LNCAP (cell line): ENCODE measurements around the gene LRGUK.

Experiments
- TF ChIP-seq, protein P1 (sequence below): fragments of 450-650 bp; IDR thresholded peaks from 2 replicates; pipeline ENCODE4 v1.5.1; 2017; ENCODE audit warnings: mild to moderate bottlenecking

LRGUK gene

DNA sequence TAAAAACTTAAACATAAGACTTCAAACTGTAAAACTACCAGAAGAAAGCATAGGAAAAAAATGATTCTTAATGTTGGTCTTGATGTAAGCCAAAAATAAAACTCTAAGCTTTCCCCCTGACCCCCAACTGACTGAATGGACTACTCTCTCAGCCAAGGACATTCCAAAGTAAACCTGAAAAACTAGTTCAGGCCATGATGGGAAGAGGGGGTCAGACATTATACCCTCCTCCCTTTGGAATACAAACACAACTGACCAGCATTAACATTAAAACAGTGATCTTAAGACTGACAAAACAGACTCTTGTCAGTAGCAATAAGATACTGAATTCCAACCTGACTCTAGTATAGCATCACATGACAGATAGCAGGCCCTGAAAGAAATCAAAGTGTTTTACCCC is 13.5 kb upstream of the LRGUK start:
- TF ChIP-seq, protein P1, sequence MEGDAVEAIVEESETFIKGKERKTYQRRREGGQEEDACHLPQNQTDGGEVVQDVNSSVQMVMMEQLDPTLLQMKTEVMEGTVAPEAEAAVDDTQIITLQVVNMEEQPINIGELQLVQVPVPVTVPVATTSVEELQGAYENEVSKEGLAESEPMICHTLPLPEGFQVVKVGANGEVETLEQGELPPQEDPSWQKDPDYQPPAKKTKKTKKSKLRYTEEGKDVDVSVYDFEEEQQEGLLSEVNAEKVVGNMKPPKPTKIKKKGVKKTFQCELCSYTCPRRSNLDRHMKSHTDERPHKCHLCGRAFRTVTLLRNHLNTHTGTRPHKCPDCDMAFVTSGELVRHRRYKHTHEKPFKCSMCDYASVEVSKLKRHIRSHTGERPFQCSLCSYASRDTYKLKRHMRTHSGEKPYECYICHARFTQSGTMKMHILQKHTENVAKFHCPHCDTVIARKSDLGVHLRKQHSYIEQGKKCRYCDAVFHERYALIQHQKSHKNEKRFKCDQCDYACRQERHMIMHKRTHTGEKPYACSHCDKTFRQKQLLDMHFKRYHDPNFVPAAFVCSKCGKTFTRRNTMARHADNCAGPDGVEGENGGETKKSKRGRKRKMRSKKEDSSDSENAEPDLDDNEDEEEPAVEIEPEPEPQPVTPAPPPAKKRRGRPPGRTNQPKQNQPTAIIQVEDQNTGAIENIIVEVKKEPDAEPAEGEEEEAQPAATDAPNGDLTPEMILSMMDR, result no peak

DNA sequence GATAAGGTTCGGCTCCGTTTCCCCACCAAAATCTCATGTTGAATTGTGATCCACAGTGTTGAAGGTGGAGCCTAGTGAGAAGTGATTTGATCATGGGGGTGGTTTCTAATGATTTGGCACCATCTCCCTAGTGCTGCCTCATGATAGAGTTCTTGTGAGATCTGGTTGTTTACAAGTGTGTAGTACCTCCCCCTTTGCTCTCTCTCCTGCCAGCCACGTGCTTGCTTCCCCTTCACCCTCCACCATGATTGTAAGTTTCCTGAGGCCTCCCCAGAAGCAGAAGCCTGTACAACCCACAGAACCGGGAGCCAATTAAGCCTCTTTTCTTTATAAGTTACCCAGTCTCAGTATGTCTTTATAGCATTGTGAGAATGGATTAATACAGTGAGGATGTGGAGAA is 12.1 kb upstream of the LRGUK start:
- TF ChIP-seq, protein P1, result no peak

DNA sequence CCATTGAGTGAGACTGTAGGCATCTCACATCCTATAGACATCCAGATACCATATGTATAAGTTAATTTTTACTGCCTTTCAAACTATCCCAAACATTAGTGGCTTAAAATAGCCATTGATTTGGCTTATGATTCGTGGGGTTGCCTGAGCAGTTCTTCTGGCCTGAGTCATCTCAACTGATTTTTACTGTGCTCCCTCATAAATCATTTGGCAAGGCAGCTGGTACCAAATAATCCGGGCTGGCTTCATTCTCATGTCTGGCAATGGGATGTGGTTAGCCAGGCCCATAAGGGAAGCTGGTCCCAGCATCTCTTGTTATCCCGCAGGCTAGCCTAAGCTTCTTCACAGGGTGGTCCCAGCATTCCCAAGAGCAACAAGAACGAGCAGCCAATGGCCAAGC is 6.7 kb upstream of the LRGUK start:
- TF ChIP-seq, protein P1, result no peak

DNA sequence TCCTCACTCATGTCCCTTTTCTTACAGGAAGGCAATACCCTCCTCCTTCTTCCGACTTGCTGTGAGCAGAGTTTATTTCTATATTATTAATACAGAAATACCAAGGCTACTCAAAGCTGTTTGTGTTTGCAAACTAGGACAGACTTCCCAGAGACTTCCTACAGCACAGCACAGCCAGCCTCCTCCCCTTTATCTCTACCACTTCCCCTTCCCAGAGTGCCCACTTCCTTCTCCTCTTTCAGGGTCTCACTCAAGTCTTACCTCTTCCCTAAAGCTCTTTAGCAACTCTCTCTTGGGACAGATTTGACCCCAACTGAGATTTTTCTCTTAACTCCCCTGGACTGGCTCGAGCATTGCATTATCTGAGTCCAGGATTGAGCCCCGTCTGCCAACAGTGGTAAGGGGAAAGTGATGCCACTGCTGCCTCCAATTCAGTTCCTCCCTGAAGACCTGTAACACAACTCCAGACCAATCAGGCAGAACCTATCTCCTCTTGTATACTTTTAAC is 5.5 kb upstream of the LRGUK start:
- TF ChIP-seq, protein P1, result no peak

DNA sequence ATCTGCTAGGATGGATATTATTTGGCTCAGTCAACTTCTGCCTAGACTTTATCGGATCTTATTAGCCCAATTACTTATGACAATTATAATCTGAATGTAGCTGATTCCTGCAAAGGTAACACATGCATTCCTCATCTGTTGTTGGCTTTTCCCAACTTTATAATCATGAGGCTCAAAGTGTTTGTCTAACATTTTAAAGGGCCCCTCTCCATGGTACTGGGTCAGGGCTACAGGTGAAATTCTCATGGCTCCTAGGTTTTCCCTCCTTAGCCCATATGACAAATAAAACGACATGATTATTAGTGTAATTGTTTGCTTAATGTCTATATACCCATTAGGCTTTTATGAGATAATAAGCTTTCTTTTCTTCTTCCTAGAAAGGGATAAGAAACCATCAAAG is 4.2 kb upstream of the LRGUK start:
- TF ChIP-seq, protein P1, result no peak

DNA sequence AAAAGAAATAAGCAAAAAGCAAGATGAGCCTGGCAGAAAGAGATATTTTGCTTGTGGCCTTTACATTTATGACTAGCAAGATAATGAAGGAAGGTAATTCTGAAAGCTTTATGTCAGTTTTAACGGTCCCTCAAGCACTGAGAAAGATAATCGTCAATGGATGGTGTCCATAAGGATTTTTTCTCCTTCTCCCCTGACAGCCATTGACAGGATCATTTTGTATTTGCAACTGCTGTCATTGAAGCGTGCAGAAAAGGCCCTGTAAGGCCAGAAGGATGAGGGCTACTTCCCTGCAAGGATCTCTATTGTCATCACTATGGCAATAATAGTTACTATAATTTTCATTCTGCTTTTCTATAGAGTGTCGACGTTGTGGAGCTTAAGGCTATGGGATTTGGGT is 994 bp upstream of the LRGUK start:
- TF ChIP-seq, protein P1, result no peak

DNA sequence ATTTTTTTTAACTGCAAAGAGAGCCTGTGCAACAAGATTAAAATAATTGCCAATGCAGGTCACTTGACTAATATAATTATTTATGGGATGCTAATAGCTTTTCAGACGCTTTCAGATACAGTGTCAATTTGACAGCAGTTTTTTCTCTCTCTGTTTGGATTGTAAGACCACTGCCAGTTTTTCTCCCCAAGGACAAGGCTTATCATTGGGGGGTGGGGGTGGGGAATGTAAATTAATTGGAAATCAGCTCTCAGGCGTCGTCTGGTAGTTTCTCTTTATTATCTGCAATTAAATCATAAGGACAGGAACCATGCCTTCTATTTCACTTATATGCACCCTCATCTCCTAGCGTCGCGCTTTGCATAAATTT is 559 bp upstream of the LRGUK start:
- TF ChIP-seq, protein P1, result no peak

DNA sequence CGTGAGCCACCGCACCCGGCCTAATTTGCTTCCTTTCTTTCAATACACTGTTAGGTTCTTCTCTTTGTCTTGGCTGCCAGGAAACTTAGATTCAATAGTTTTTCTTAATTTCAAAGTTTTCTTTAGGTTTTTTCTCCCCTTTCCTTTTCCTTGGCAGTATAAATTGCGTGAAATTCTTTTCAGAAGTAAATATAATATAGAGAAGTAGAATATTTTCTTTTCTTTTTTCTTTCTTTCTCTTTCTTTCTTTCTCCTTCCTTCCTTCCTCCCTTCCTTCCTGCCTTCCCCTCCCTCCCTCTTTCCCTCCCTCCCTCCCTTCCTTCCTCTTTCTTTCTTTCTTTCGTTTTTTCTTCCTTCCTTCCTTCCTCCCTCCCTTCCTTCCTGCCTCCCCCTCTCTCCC is 1.7 kb downstream of the LRGUK start:
- TF ChIP-seq, protein P1, result no peak
